ENCODE measurements around the gene STK39.

STK39 gene

GRCh38 chr2:168149150-168149974 is 98.0 kb downstream of the STK39 start:
- Histone ChIP-seq H3K27ac (ENCODE audit: low read length) (no peak overlapping the region), H4K20me1 (ENCODE audit: insufficient read depth, low read length) (no peaks in the 10 kb centered on the region), H3K4me3 (ENCODE audit: low read depth in 1 of 2, low read length in 2 of 2) (no peak overlapping the region), H3K9ac (ENCODE audit: low read depth, low read length) (no peak overlapping the region), H2AFZ (ENCODE audit: low read depth, low read length) (no peak overlapping the region), H3K79me2 (ENCODE audit: insufficient read depth, low read length) (no peaks in the 10 kb centered on the region), H3K4me1 (ENCODE audit: insufficient read depth, low read length) (no peaks in the 10 kb centered on the region), H3K36me3 (ENCODE audit: insufficient read depth, low read length) (no peaks in the 10 kb centered on the region), H3K9me3 (ENCODE audit: insufficient read depth, low read length, severe bottlenecking) (no peaks in the 10 kb centered on the region), H3K4me2 (ENCODE audit: insufficient read depth, low read length) (no peak overlapping the region), H3K27me3 (ENCODE audit: insufficient read depth, low read length, poor library complexity) (no peaks in the 10 kb centered on the region)
- TF ChIP-seq EZH2 (IDR thresholded peaks at IDR 0.05; ENCODE audit: borderline replicate concordance, low read depth, low read length, severe bottlenecking): no peak
- no peak for TF ChIP-seq CTCF (IDR thresholded peaks at IDR 0.05; ENCODE audit: borderline replicate concordance, extremely low read depth, low read length, poor library complexity, severe bottlenecking)
- DNase-seq (no peak), ATAC-seq (ENCODE audit: insufficient read depth, low read depth) (no peak)

GRCh38 chr2:168147830-168148794 is 99.3 kb downstream of the STK39 start:
- no peaks in the 10 kb centered on the region for H3K9me3 ChIP-seq (ENCODE audit: insufficient read depth, low read length, severe bottlenecking)
- H2AFZ ChIP-seq (ENCODE audit: low read depth, low read length): no peak overlapping the region
- H3K4me2 ChIP-seq (ENCODE audit: insufficient read depth, low read length): no peak overlapping the region
- H3K27me3 ChIP-seq (ENCODE audit: insufficient read depth, low read length, poor library complexity): no peaks in the 10 kb centered on the region
- H3K9ac ChIP-seq (ENCODE audit: low read depth, low read length): no peak overlapping the region
- H4K20me1 ChIP-seq (ENCODE audit: insufficient read depth, low read length): no peaks in the 10 kb centered on the region
- DNase-seq: no peak
- H3K79me2 ChIP-seq (ENCODE audit: insufficient read depth, low read length): no peaks in the 10 kb centered on the region
- H3K4me1 ChIP-seq (ENCODE audit: insufficient read depth, low read length): no peaks in the 10 kb centered on the region
- no peak for ATAC-seq (ENCODE audit: insufficient read depth, low read depth)
- H3K36me3 ChIP-seq (ENCODE audit: insufficient read depth, low read length): no peaks in the 10 kb centered on the region
- no peak overlapping the region for H3K4me3 ChIP-seq (ENCODE audit: low read depth in 1 of 2, low read length in 2 of 2)
- no peak overlapping the region for H3K27ac ChIP-seq (ENCODE audit: low read length)
- no peak for TF ChIP-seq EZH2 (IDR thresholded peaks at IDR 0.05; ENCODE audit: borderline replicate concordance, low read depth, low read length, severe bottlenecking)
- no peak for TF ChIP-seq CTCF (IDR thresholded peaks at IDR 0.05; ENCODE audit: borderline replicate concordance, extremely low read depth, low read length, poor library complexity, severe bottlenecking)

- H3K27me3 ChIP-seq (ENCODE audit: insufficient read depth, low read length, poor library complexity): no peaks in the 10 kb centered on the region
- no peaks in the 10 kb centered on the region for H3K9me3 ChIP-seq (ENCODE audit: insufficient read depth, low read length, severe bottlenecking)
- H3K9ac ChIP-seq (ENCODE audit: low read depth, low read length): no peak overlapping the region
- no peaks in the 10 kb centered on the region for H4K20me1 ChIP-seq (ENCODE audit: insufficient read depth, low read length)
- no peaks in the 10 kb centered on the region for H3K36me3 ChIP-seq (ENCODE audit: insufficient read depth, low read length)
- ATAC-seq (ENCODE audit: insufficient read depth, low read depth): no peak
- H3K4me1 ChIP-seq (ENCODE audit: insufficient read depth, low read length): no peaks in the 10 kb centered on the region
- no peak overlapping the region for H3K4me3 ChIP-seq (ENCODE audit: low read depth in 1 of 2, low read length in 2 of 2)
- DNase-seq: no peak
- no peak overlapping the region for H3K27ac ChIP-seq (ENCODE audit: low read length)
- H3K4me2 ChIP-seq (ENCODE audit: insufficient read depth, low read length): no peak overlapping the region
- no peaks in the 10 kb centered on the region for H3K79me2 ChIP-seq (ENCODE audit: insufficient read depth, low read length)
- TF ChIP-seq CTCF (IDR thresholded peaks at IDR 0.05; ENCODE audit: borderline replicate concordance, extremely low read depth, low read length, poor library complexity, severe bottlenecking): no peak
- TF ChIP-seq EZH2 (IDR thresholded peaks at IDR 0.05; ENCODE audit: borderline replicate concordance, low read depth, low read length, severe bottlenecking): no peak
- no peak overlapping the region for H2AFZ ChIP-seq (ENCODE audit: low read depth, low read length)
Measured at GRCh38 chr2:168146892-168147810, 100.2 kb downstream of the STK39 start.
